ENCODE measurements around the gene PDE1A.

DNA sequence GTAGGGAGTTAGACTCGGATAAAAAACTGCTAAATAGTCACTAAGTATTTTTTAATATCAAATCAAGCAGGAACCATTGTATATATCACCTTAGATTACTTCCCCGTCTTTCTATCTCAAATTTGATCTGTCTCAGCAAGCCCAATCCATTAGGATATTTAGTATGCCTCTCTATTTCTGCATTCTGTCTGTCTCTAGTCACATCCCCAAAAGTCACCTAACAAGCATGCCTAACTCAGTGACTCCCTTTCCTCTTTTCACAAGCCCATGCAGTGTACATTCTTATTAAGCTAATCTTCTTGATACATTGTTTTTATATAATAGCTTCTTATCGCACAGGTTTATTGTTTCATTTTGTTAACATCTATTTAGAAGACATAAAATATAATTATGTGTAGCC is 57.8 kb downstream of the PDE1A start:
- TF ChIP-seq CTCF (conservative IDR thresholded peaks at IDR 0.05; ENCODE audit: low read depth, low read length) (no peak), EZH2 (IDR thresholded peaks at IDR 0.05; ENCODE audit: low read length, unreplicated experiment) (no peak), EZH2phosphoT487 (IDR thresholded peaks at IDR 0.05; ENCODE audit: borderline replicate concordance, low read length) (no peak)

Measured in PC-3 (cell line).